LNCaP clone FGC (cell line): ENCODE results near the gene FHIT.

Experiments used
- DNase-seq: peaks from one replicate; pipeline ENCODE4 v3.0.0-alpha.2; 2011; ENCODE audit warnings: low read depth
- H3K4me3 ChIP-seq: 2 replicates; pipeline ENCODE4 v1.5.1; 2011; ENCODE audit warnings: mild to moderate bottlenecking, low read depth, low read length, control low read depth
- CTCF ChIP-seq: IDR thresholded peaks from 2 replicates; pipeline ENCODE4 v1.5.1; 2012; ENCODE audit warnings: mild to moderate bottlenecking; ENCODE audit not compliant: control insufficient read depth, insufficient read depth; ENCODE audit errors: extremely low read depth

The FHIT gene

GRCh38 chr3:60073228-60073627 lies 1178.0 kb downstream of the FHIT start:
- H3K4me3 ChIP-seq: no peak overlapping the region
- DNase-seq: no peak
- no peak for TF ChIP-seq CTCF

GRCh38 chr3:60070366-60070765 lies 1180.9 kb downstream of the FHIT start:
- no peak for DNase-seq
- no peak overlapping the region for H3K4me3 ChIP-seq
- no peak for TF ChIP-seq CTCF

- DNase-seq: no peak
- TF ChIP-seq CTCF: no peak
- no peak overlapping the region for H3K4me3 ChIP-seq
Observed at GRCh38 chr3:60065227-60065868, 1185.9 kb downstream of the FHIT start.

GRCh38 chr3:60064210-60065178 lies 1186.8 kb downstream of the FHIT start:
- no peak for DNase-seq
- H3K4me3 ChIP-seq: no peak overlapping the region
- TF ChIP-seq CTCF: no peak

- no peak overlapping the region for H3K4me3 ChIP-seq
- no peak for DNase-seq
- no peak for TF ChIP-seq CTCF
Observed at GRCh38 chr3:60056404-60056803, 1194.8 kb downstream of the FHIT start.

GRCh38 chr3:60055765-60056164 lies 1195.5 kb downstream of the FHIT start:
- TF ChIP-seq CTCF: no peak
- H3K4me3 ChIP-seq: no peak overlapping the region
- no peak for DNase-seq
